Panc1 (cell line): ENCODE measurements around the gene SYT17.

Experiments
- POLR2AphosphoS5 ChIP-seq: IDR thresholded peaks from 2 replicates; pipeline ENCODE4 v1.6.1; 2012; ENCODE audit warnings: mild to moderate bottlenecking, low read depth, low read length, moderate library complexity
- SIN3A ChIP-seq: IDR thresholded peaks from 2 replicates; pipeline ENCODE4 v1.6.1; 2012; ENCODE audit warnings: low read depth, mild to moderate bottlenecking, low read length, moderate library complexity, borderline replicate concordance; ENCODE audit not compliant: insufficient read depth
- TCF7L2 ChIP-seq: IDR thresholded peaks from 2 replicates; pipeline ENCODE4 v1.6.1; 2011; ENCODE audit warnings: mild to moderate bottlenecking, low read depth, low read length, inconsistent platforms
- TF ChIP-seq, protein P1 (sequence below): fragments of 450-650 bp; IDR thresholded peaks from 2 replicates; pipeline ENCODE4 v1.5.1; 2017; ENCODE audit warnings: mild to moderate bottlenecking
- TF ChIP-seq, protein P2 (sequence below), 2 experiments: IDR thresholded peaks; 2 replicates each; pipeline ENCODE4 v1.6.1; 2011 to 2012; ENCODE audit warnings: low read depth in 2 of 2, control low read depth in 1 of 2, low read length in 1 of 2, mild to moderate bottlenecking in 1 of 2, moderate library complexity in 1 of 2; ENCODE audit not compliant: insufficient read depth in 1 of 2

DNA sequence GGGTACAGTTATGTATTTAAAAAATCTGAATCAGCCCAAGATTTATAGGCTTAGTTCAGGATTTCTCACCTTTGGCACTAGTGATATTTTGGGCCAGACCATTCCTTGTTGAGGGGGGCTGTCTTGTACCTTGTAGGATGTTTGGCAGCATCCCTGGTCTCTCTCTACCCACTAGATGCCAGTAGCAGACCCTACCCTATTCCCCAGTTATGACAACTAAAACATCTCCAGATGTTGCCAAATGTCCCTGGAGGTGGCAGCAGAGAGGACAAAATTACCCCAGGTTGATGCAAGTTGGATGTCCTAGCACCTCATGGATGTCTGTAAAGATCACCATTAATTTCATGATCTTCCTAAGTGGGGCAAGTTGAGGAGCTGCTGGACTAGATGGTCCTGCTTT, 45.8 kb downstream of the SYT17 start:
- TF ChIP-seq, protein P1, sequence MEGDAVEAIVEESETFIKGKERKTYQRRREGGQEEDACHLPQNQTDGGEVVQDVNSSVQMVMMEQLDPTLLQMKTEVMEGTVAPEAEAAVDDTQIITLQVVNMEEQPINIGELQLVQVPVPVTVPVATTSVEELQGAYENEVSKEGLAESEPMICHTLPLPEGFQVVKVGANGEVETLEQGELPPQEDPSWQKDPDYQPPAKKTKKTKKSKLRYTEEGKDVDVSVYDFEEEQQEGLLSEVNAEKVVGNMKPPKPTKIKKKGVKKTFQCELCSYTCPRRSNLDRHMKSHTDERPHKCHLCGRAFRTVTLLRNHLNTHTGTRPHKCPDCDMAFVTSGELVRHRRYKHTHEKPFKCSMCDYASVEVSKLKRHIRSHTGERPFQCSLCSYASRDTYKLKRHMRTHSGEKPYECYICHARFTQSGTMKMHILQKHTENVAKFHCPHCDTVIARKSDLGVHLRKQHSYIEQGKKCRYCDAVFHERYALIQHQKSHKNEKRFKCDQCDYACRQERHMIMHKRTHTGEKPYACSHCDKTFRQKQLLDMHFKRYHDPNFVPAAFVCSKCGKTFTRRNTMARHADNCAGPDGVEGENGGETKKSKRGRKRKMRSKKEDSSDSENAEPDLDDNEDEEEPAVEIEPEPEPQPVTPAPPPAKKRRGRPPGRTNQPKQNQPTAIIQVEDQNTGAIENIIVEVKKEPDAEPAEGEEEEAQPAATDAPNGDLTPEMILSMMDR = no peak; the same call in 1 of the 2 replicates
- no peak for TF ChIP-seq TCF7L2
- no peak for TF ChIP-seq POLR2AphosphoS5
- TF ChIP-seq, protein P2, sequence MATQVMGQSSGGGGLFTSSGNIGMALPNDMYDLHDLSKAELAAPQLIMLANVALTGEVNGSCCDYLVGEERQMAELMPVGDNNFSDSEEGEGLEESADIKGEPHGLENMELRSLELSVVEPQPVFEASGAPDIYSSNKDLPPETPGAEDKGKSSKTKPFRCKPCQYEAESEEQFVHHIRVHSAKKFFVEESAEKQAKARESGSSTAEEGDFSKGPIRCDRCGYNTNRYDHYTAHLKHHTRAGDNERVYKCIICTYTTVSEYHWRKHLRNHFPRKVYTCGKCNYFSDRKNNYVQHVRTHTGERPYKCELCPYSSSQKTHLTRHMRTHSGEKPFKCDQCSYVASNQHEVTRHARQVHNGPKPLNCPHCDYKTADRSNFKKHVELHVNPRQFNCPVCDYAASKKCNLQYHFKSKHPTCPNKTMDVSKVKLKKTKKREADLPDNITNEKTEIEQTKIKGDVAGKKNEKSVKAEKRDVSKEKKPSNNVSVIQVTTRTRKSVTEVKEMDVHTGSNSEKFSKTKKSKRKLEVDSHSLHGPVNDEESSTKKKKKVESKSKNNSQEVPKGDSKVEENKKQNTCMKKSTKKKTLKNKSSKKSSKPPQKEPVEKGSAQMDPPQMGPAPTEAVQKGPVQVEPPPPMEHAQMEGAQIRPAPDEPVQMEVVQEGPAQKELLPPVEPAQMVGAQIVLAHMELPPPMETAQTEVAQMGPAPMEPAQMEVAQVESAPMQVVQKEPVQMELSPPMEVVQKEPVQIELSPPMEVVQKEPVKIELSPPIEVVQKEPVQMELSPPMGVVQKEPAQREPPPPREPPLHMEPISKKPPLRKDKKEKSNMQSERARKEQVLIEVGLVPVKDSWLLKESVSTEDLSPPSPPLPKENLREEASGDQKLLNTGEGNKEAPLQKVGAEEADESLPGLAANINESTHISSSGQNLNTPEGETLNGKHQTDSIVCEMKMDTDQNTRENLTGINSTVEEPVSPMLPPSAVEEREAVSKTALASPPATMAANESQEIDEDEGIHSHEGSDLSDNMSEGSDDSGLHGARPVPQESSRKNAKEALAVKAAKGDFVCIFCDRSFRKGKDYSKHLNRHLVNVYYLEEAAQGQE (IDR thresholded peaks at IDR 0.05; ENCODE audit: insufficient read depth in 1 of 2, low read depth in 2 of 2, low read length in 1 of 2) = no peak
- no peak for TF ChIP-seq SIN3A
